Measurements from ENCODE around the gene RPS8.
"Not testable (repeated sequence)": the region's sequence is repeated elsewhere in the genome, so short reads cannot be mapped to it uniquely, and the experiment has no call there.

Gene RPS8

GRCh38 chr1:44778705-44779576, 3.6 kb downstream of the RPS8 start:
- FAIRE-seq (no peak), DNase-seq (ENCODE audit: insufficient read length, low spot score) (no peak)

- no peak for FAIRE-seq
- DNase-seq (ENCODE audit: insufficient read length, low spot score): no peak
Measured at GRCh38 chr1:44780583-44781121, 5.3 kb downstream of the RPS8 start.

- DNase-seq (ENCODE audit: insufficient read length, low spot score): no peak
Measured at GRCh38 chr1:44783697-44784093, 8.4 kb downstream of the RPS8 start.

GRCh38 chr1:44784094-44785028, 9.0 kb downstream of the RPS8 start:
- DNase-seq (ENCODE audit: insufficient read length, low spot score) (no peak), FAIRE-seq (no peak)

More at GRCh38 chr1:44783697-44784093, 8.4 kb downstream of the RPS8 start:
- no peak for FAIRE-seq

- FAIRE-seq (no peak), DNase-seq (ENCODE audit: insufficient read length, low spot score) (no peak)
Measured at GRCh38 chr1:44785029-44785380, 9.7 kb downstream of the RPS8 start.

- no peak for FAIRE-seq
Measured at GRCh38 chr1:44785501-44786137, 10.3 kb downstream of the RPS8 start.

GRCh38 chr1:44786138-44786840, 10.9 kb downstream of the RPS8 start:
- DNase-seq (ENCODE audit: insufficient read length, low spot score) (no peak), FAIRE-seq (peak; percentile 56)

More at GRCh38 chr1:44785501-44786137, 10.3 kb downstream of the RPS8 start:
- no peak for DNase-seq (ENCODE audit: insufficient read length, low spot score)

GRCh38 chr1:44786841-44787426, 11.6 kb downstream of the RPS8 start:
- FAIRE-seq: no peak
- no peak for DNase-seq (ENCODE audit: insufficient read length, low spot score)

- DNase-seq (ENCODE audit: insufficient read length, low spot score) (no peak), FAIRE-seq (no peak)
Measured at GRCh38 chr1:44787506-44787905, 12.2 kb downstream of the RPS8 start.

- DNase-seq (ENCODE audit: insufficient read length, low spot score) (no peak), FAIRE-seq (no peak)
Measured at GRCh38 chr1:44788120-44788860, 12.9 kb downstream of the RPS8 start, which contains the start of gene BEST4. Gene BEST4, minus strand, starts transcription at chr1:44788170. Its CDS starts 465 bp downstream, at chr1:44787705.

- no peak for FAIRE-seq
- no peak for DNase-seq (ENCODE audit: insufficient read length, low spot score)
Measured at GRCh38 chr1:44790968-44791801, 15.8 kb downstream of the RPS8 start.

- DNase-seq (ENCODE audit: insufficient read length, low spot score) (no peak), FAIRE-seq (no peak)
Measured at GRCh38 chr1:44792736-44793502, 17.6 kb downstream of the RPS8 start.

- not testable (repeated sequence) for DNase-seq (ENCODE audit: insufficient read length, low spot score)
Measured at GRCh38 chr1:44797886-44798285, 22.5 kb downstream of the RPS8 start.

GRCh38 chr1:44798481-44799365, 23.4 kb downstream of the RPS8 start:
- peak; percentile 64 for FAIRE-seq
- DNase-seq (ENCODE audit: insufficient read length, low spot score): no peak

More at GRCh38 chr1:44797886-44798285, 22.5 kb downstream of the RPS8 start:
- FAIRE-seq: not testable (repeated sequence)

- DNase-seq (ENCODE audit: insufficient read length, low spot score) (peak; percentile 96), FAIRE-seq (peak; percentile 99)
Measured at GRCh38 chr1:44799770-44800584, 24.6 kb downstream of the RPS8 start, which contains the start of gene PLK3. Gene PLK3, plus strand, starts transcription at chr1:44800377. Its CDS starts 87 bp downstream, at chr1:44800464.

All from GM19239 (cell line).